Esophagus muscularis mucosa (tissue), 4 donors: ENCODE measurements around the gene TTC14.

Source experiments
- EP300 ChIP-seq: sonication (generic); formaldehyde crosslinking; IDR thresholded peaks from one replicate; pipeline ENCODE4 v1.6.1; 2017; ENCODE audit warnings: antibody characterized with exemption
- POLR2A ChIP-seq: fragments of 450-650 bp; IDR thresholded peaks from one replicate; pipeline ENCODE4 v1.6.1; 2017; ENCODE audit warnings: antibody characterized with exemption, moderate library complexity, mild to moderate bottlenecking, low read depth
- POLR2AphosphoS5 ChIP-seq, 2 donors: sonication (generic); formaldehyde crosslinking; IDR thresholded peaks; one replicate each; pipeline ENCODE4 v1.6.1; 2017; ENCODE audit warnings: antibody characterized with exemption in 2 of 2
- TF ChIP-seq, protein P1 (sequence below), 3 experiments: fragments of 200-600 bp in 2 of 3; fragments of 450-650 bp in 1 of 3; sonication (generic) in 2 of 3; IDR thresholded peaks; one replicate each; pipeline ENCODE4 v1.5.1; 2017 to 2019; ENCODE audit warnings: antibody characterized with exemption in 3 of 3, mild to moderate bottlenecking in 2 of 3, moderate library complexity in 1 of 3

DNA sequence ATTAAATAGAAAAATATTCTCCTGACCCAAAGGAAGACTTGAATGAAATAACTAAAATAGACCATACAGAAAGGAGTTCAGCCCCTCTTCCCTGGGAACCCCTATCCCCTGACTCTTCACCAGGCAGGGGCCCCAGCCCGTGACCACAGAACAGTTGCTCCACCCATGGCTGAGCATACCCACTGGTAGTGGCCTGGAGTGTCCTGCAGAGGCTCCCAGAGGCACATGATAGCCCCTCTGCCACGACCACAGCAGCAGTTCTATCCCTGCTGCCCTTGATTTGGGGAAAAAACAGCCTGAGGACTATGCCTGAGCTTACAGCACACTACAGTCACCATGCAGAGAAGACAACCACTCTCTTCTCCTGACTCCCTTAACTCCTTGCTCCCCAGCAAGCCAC is 31.8 kb downstream of the TTC14 start:
- TF ChIP-seq POLR2A (no peak), POLR2AphosphoS5 (IDR thresholded peaks at IDR 0.05) (no peak), EP300 (no peak)
- TF ChIP-seq, protein P1, sequence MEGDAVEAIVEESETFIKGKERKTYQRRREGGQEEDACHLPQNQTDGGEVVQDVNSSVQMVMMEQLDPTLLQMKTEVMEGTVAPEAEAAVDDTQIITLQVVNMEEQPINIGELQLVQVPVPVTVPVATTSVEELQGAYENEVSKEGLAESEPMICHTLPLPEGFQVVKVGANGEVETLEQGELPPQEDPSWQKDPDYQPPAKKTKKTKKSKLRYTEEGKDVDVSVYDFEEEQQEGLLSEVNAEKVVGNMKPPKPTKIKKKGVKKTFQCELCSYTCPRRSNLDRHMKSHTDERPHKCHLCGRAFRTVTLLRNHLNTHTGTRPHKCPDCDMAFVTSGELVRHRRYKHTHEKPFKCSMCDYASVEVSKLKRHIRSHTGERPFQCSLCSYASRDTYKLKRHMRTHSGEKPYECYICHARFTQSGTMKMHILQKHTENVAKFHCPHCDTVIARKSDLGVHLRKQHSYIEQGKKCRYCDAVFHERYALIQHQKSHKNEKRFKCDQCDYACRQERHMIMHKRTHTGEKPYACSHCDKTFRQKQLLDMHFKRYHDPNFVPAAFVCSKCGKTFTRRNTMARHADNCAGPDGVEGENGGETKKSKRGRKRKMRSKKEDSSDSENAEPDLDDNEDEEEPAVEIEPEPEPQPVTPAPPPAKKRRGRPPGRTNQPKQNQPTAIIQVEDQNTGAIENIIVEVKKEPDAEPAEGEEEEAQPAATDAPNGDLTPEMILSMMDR (IDR thresholded peaks at IDR 0.05) = no peak
